Neural cell (in vitro differentiated cells): Measurements from ENCODE around the gene GAB1.

Experiments used
- CTCF ChIP-seq: fragments of 450-650 bp; IDR thresholded peaks from 2 replicates; pipeline ENCODE4 v1.5.1; 2014; ENCODE audit warnings: antibody characterized with exemption, mild to moderate bottlenecking, moderate library complexity; ENCODE audit not compliant: poor library complexity, severe bottlenecking
- EP300 ChIP-seq: fragments of 450-650 bp; conservative IDR thresholded peaks from 2 replicates; pipeline ENCODE4 v1.6.1; 2014; ENCODE audit warnings: antibody characterized with exemption, mild to moderate bottlenecking, moderate library complexity; ENCODE audit not compliant: poor library complexity, severe bottlenecking
- RAD21 ChIP-seq: fragments of 450-650 bp; conservative IDR thresholded peaks from 2 replicates; pipeline ENCODE4 v1.6.1; 2014; ENCODE audit warnings: antibody characterized with exemption, mild to moderate bottlenecking, moderate library complexity
- REST ChIP-seq: IDR thresholded peaks from 2 replicates; pipeline ENCODE4 v1.6.1; 2012; ENCODE audit warnings: borderline replicate concordance
- TAF1 ChIP-seq: IDR thresholded peaks from 2 replicates; pipeline ENCODE4 v1.6.1; 2012; ENCODE audit warnings: low read depth

- TF ChIP-seq CTCF (no peak), REST (no peak), EP300 (no peak), RAD21 (no peak), TAF1 (no peak)
These were observed 63.4 kb downstream of the GAB1 start for GRCh38 chr4:143400082-143400481.
